MM.1S (cell line): ENCODE results near the gene SFRP2.

ENCODE experiments used
- CTCF ChIP-seq: fragments of 300-600 bp; sonication (generic); IDR thresholded peaks from 2 replicates; pipeline ENCODE4 v1.5.1; 2016; ENCODE audit warnings: antibody characterized with exemption, low read length, mixed read lengths
- EZH2 ChIP-seq: fragments of 300-600 bp; sonication (generic); optimal IDR thresholded peaks from 2 replicates; pipeline ENCODE3; 2017; ENCODE audit warnings: low read depth, mild to moderate bottlenecking, antibody characterized with exemption, low read length, mixed read lengths

- TF ChIP-seq EZH2, result no peak
- no peak for TF ChIP-seq CTCF
Measured at GRCh38 chr4:153814789-153815188, 25.9 kb upstream of the SFRP2 start.
